HG02870 (cell line): Measurements from ENCODE around the gene HRC.
"Not testable (repeated sequence)": the region's sequence is repeated elsewhere in the genome, so short reads cannot be mapped to it uniquely, and the experiment has no call there.

Experiments used
- ATAC-seq: cut with Tn5 transposase; IDR thresholded peaks from one replicate; pipeline ENCODE4 v1.9.1; 2021; ENCODE audit warnings: mild to moderate bottlenecking, moderate library complexity; ENCODE audit not compliant: unreplicated experiment

The HRC gene

DNA sequence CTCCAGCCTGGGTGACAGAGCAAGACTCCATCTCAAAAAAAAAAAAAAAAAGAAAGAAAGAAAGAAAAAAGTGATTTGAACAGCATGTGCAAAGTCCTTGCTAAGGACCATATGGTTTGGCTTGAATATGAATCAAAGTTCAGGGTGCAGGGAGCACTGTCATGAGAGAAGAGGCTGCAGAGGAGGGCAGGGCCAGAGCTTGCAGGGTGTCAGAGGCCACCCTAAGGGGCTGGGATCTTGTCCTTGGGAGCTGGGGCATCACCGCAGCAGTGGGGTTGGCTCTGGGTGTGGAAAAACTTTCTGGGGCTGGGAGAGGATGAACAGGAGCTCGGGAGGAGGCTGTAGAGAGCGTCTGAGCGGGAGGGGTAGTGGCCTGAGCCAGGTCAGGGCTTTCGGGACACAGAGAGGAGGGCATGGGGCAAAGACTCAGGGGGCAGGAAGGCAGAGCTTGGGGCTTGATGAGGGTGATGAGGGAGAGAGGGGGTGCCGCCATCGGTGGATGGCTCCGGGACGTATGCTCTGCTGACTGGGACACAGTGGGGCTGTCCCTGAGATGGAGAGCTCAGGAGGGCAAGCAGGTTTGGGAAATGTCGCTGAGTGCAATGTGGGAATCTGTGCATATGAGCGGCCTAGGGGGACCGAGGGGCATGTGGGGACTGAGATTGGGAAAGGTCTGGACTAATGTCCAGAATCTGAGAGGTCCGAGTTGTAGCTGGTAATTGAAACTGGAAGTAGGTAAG is 5.4 kb upstream of the HRC start:
- no peak for ATAC-seq

GRCh38 chr19:49157445-49158224 is 2.4 kb upstream of the HRC start, which contains the start of gene TRPM4:
TRPM4 (plus strand) TSS chr19:49157792; CDS start chr19:49157867, 75 bp downstream.
- ATAC-seq = no peak

DNA sequence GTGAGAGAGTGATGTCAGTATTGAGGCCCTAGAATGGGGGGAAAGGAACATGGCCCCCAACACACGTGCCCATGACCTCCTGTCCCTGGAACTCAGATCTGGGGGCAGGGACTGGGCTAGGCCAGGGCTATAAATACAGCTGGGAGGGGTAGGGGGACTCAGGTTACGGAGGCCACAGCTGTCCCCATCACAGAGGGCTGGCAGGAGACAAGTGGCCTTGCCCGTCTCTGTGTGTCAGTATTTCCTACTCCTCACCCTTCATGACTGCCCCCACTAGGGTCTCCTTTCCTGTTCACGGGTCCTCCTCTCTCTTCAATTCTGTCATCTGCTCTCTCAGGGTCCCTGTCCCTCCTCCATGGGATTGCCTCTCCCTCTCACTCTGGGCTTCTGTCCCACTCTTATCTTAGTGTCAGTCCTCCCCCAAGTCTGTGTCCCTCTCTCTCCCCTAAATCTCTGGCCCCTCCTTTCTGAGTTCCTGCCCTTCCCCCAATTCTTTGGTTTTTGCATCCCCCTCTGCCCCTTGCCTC is 687 bp upstream of the HRC start:
- no peak for ATAC-seq

DNA sequence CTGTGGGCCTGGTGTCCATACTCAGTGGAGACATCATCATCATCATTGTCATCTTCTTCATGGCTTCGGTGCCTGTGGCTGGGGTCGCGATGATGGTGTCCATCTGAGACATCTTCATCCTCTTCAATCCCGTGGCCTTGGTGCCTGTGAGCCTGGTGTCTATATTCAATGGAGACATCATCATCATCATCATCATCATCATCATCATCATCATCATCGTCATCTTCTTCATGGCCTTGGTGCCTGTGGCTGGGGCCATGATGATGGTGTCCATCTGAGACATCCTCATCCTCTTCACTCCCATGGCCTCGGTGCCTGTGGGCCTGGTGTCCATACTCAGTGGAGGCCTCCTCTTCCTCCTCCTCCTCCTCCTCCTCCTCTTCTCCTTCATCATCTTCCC is 917 bp downstream of the HRC start:
- ATAC-seq = no peak

- no peak for ATAC-seq
These were observed 1.9 kb downstream of the HRC start for GRCh38 chr19:49153167-49153809.

DNA sequence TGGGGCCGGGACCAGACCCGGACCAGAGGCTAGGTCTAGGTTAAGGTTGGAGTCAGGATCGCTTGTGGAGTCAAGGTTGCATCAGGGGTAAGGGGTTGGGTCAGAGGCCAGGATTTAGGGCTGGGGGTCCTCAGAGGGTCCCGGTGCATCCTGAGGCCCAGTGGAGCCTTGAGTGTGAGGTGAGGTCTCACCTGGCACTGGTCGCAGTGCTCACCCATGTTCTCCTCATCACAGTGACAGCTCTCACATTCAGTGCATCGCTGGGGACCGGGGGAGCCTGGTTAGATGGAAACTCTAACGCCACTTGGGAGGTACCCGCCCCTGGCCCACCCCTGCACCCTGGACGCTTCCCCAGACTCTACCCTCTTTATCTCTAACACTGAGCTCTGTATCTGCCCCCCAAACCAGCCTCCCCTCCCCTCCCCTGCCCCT is 3.1 kb downstream of the HRC start:
- ATAC-seq = no peak

- ATAC-seq = no peak
These were observed 3.7 kb downstream of the HRC start for GRCh38 chr19:49151267-49152118.

DNA sequence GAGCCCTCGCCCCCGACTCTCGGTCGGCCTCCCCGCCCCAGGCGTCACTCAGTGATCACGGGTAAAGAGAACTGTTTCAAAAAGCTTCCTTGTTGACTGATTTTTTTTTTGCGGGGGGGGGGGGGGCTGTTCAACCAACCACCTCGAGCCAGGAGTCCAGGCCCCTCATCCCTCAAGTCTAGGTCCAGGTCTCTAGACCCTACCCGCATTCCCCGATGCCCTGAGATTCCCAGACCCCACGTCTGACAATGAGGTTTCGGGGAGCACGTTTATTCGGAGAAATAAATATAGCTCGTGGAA is 4.3 kb downstream of the HRC start:
- no peak for ATAC-seq

GRCh38 chr19:49150106-49150943 is 4.9 kb downstream of the HRC start:
- ATAC-seq = no peak

DNA sequence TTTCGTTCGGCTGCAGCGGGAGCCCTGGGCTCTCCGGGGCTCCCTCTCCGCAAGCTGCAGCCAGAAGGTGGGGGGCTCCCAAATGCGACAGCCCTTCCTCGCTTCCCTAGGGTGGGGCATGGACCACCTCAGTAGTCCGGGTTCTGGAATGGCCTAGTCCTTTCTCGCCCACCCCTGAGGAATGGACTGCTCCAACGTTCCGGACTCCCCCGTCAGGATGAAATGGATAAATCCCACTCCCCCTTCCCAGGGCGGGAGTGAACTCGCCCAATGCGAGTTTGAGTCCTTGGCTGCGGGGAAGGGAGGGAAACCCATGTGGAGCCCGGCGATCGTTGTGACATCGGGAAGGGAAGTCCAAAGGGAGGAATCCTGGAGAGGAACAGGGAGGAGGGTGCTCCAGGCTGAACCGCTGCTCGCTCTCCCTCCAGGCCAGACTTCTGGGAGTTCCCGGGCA is 5.5 kb downstream of the HRC start:
- no peak for ATAC-seq

- ATAC-seq = no peak
These were observed 6.2 kb downstream of the HRC start for GRCh38 chr19:49148784-49149651.

- no peak for ATAC-seq
These were observed 7.0 kb downstream of the HRC start for GRCh38 chr19:49148044-49148682.

DNA sequence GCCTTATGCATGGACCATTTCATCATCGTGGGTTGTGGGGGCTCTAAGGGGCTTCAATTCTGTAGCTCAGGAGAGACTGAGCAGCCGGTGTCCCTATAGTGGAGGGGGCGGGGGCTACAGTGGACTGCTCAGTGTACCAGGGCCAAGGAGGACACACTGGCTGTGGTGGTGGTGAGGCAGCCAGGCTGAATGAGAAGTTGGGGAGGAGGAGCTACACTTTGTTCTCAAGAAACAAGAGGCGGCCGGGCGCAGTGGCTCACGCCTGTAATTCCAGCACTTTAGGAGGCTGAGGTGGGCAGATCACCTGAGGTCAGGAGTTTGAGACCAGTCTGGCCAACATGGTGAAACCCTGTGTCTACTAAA is 8.8 kb downstream of the HRC start:
- ATAC-seq = not testable (repeated sequence)

GRCh38 chr19:49145573-49146407 is 9.4 kb downstream of the HRC start:
- no peak for ATAC-seq

- no peak for ATAC-seq
These were observed 12.3 kb downstream of the HRC start for GRCh38 chr19:49142866-49143335.

- no peak for ATAC-seq
These were observed 13.8 kb downstream of the HRC start for GRCh38 chr19:49141352-49141751.

DNA sequence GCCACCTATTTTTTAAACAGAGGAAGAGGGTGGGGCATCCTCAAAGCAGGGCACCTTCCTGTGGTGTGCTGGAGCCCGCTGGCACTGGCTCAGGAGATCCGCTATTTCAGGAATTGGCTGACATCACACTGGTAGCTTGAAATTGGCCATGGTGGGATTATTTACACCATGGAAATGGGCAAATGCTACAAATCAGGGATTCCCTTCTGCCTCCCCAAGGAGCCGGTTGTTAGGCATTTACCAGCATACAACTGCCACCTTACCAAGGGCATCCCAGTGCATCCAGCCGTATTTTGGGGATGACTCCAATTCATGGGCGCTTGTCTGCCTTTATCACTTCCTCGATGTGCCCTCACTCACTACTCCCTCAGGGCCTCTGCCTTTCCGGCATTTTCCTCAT is 14.2 kb downstream of the HRC start:
- no peak for ATAC-seq
